Hematopoietic multipotent progenitor cell treated with erythropoietin and hydrocortisone succinate and interleukin-3 and kit ligand, for 15 days (in vitro differentiated cells): ENCODE data around the gene FAM234A.

Source experiments
- DNase-seq: peaks from one replicate; pipeline ENCODE4 v3.0.0-alpha.2; 2015; ENCODE audit warnings: low spot score

The FAM234A gene

DNA sequence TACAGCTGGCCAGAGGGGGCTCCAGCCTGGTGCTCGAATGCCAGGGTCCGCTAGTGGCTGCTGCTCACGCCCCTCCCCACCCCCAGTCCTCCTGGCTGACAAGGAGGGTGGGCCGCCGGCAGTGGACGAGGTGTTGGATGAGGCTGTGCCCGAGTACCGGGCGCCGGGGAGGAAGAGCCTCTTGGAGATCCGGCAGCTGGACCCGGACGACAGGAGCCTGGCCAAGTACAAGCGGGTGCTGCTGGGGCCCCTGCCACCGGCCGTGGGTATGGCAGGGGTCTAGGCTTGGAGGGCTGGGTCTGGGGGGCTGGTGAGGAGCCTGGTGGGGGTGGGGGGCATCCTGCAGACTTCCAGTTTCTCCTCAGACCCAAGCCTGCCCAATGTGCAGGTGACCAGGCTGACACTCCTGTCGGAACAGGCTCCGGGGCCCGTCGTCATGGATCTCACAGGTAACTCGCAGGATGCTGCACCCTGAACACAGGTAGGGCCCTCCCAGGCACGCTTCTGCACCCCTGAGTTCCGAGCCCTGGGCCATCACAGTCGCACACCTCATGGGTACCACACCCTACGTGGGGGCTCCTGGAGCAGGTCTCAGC, 47.1 kb downstream of the FAM234A start:
- DNase-seq = no peak

DNA sequence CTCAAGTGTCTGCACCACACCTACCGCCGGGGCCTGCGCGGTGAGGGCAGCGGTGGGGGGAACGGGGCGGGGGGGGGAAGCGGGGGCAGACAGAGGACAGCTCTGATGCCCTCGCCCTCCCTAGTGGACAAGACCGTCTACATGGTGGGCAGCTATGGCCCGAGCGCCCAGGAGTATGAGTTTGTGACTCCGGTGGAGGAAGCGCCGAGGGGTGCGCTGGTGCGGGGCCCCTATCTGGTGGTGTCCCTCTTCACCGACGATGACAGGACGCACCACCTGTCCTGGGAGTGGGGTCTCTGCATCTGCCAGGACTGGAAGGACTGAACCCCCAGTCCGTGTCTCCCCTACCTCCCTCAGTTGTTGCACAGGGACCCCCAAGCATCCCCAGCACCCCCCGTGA, 47.9 kb downstream of the FAM234A start:
- DNase-seq = no peak

DNA sequence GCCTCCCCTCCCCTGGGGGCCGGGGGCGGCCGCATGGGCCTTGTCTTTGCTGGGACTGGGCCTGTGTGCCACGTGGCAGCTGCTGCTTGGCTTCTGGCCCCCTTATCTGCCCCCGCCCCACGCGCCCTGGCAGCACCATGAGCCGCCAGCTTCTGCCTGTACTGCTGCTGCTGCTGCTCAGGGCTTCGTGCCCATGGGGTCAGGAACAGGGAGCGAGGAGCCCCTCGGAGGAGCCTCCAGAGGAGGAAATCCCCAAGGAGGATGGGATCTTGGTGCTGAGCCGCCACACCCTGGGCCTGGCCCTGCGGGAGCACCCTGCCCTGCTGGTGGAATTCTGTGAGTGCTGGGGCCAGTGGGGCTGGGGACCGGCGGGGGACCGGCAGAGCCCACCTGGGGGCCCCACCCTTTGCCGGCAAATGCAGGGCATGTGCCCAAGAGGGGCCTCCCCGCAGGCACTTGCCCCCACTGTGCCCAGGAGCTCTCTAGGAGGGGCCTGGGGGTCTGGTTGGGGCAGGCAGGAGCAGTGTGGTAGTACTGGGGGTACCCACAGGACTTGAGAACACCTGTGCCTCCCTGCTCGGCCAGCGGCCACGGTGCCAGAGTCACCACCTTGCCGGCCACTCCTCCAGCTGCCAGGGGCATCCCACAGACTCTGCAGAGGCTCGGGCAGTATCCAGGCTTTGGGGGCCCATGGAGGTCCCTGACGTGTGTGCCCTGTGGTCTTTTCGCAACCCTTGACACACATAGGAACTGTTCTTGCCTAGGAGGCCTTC, 48.6 kb downstream of the FAM234A start, which contains the start of gene PDIA2:
PDIA2 (plus strand) TSS at position 132 of the 773 bp plus-strand sequence; CDS start at position 138, 6 bp downstream.
- DNase-seq = no peak

DNA sequence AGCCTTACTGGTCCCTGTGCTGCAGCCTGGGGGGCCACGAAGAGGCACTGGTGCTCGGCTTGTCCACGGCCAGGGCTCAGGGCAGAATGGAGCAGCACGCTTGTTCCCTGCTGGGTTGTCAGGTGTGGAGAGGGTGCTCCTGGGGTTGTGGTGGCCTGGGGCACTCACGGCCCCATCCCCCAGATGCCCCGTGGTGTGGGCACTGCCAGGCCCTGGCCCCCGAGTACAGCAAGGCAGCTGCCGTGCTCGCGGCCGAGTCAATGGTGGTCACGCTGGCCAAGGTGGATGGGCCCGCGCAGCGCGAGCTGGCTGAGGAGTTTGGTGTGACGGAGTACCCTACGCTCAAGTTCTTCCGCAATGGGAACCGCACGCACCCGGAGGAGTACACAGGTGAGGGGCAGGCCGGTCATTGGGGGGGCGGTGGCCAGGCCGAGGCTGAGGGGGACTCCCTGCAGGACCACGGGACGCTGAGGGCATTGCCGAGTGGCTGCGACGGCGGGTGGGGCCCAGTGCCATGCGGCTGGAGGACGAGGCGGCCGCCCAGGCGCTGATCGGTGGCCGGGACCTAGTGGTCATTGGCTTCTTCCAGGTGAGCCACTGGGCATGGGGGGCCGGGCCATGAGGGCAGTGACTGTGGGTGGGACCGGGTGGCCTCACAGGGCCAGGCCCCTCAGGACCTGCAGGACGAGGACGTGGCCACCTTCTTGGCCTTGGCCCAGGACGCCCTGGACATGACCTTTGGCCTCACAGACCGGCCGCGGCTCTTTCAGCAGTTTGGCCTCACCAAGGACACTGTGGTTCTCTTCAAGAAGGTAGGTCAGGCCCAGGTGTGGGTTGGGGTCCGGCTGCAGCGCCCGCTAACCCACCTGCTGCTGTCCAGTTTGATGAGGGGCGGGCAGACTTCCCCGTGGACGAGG, 49.8 kb downstream of the FAM234A start:
- DNase-seq = no peak

DNA sequence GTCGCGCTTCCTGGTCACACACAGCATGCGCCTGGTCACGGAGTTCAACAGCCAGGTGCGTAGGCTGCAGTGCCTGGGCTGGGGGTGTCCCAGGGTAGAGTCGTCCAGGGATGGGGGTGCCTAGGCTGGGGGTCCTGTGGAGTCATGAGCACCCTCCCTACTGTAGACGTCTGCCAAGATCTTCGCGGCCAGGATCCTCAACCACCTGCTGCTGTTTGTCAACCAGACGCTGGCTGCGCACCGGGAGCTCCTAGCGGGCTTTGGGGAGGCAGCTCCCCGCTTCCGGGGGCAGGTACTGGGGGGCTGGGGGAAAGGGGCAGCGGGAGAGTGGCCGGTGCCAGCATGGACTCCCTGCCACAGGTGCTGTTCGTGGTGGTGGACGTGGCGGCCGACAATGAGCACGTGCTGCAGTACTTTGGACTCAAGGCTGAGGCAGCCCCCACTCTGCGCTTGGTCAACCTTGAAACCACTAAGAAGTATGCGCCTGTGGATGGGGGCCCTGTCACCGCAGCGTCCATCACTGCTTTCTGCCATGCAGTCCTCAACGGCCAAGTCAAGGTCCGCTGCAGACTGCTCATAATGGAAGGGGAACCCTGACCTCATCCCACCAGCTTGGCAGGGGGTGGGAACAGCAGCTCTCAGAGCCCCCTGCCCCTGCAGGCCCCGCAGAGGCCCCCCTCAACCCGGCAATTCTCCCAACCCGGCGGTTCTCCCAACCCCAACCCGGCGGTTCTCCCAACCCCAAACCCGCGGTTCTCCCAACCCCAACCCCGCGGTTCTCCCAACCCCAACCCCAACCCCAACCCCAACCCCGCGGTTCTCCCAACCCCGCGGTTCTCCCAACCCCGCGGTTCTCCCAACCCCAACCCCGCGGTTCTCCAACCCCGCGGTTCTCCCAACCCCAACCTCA, 50.8 kb downstream of the FAM234A start:
- DNase-seq = no peak

DNA sequence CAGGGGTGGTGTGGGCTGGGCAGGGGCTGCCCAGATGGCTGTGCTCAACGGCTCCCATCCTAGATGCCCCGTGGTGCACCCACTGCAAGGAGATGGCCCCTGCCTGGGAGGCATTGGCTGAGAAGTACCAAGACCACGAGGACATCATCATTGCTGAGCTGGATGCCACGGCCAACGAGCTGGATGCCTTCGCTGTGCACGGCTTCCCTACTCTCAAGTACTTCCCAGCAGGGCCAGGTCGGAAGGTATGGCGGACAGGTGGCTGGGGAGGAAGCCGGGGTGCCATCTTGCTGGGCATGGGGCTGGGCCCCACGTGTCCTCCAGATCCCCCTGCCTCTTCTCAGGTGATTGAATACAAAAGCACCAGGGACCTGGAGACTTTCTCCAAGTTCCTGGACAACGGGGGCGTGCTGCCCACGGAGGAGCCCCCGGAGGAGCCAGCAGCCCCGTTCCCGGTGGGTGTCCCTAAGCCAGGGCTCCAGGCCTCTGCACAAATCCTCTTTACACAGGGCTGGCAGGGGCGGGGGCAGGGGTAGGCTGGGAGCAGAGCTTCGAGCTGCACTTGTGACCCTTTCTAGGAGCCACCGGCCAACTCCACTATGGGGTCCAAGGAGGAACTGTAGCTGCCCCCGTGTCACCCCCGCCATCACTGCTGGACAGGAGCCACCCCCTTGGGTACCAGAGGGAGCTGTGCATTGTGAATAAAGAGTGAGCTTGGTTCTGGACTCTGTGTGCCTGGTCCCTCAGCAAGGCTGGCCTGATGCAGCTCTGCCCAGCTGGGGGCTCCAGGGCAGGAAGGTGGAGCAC, 52.1 kb downstream of the FAM234A start:
- no peak for DNase-seq

DNA sequence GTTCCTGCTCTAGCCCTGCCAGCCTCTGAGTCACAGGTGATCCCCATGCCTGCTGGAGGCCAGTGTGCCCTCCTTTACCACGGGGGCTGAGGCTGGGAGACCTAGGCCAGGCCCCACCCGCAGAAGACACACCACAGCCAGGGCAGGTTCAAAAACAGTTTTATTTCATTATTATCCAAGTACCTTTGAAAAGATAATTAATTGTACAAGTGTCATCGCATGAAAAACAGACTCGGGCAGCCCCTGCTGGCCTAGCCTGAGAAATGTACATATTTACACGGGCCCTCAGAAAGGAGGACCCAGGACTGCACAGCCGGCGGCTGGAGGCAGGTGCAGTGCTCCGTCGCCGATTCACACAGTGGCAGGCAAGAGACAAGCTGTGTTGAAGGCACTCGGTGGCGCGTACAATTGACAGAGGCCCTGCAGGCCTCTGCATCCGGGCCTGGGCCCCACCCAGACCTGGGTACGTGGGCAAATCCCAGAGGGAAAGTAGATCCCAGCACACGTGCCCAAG, 52.7 kb downstream of the FAM234A start:
- DNase-seq = no peak

DNA sequence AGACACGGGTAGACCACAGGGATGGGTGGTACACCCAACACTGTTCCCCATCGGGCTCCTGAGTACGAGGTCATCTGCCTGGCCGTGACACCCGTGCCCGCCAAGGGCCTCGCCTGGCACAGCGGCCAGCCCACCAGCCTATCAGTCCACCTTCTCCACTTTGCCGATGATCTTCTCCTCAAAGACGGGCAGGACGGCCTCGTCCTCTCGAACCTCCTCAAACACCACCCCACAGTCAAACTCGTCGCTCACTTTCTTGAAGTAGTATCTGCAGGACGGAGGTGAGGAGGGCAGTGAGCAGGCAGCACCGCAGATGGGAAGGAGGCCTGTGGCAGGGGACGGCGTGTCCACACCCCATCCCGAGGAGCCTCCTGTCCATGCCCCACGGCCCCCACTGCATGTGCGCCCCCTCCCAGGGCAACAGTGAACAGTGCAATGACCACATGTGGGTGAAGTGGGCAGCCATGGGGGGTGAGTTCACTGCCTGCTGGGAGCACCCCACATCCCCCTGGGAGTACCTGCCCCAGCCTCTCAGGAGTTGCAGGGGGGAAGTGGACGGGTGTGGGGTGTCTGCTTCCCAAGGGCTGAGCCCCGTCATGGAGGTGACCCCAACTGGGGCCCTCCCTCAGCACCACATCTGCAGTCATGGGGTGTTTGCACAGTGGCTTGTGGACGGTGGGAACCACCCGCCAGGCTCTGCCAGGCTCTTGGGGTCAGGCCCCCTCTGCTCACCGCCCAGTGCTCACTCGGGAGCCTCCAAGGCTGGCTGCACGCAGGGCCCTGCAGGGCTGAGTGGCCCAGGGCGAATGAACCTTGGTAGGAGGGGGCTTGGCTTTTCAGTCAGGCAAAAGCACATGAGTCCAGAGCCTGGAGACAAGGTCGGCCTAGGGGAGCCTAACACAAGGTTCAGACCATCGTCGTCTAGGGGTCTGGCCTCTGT, 53.6 kb downstream of the FAM234A start:
- no peak for DNase-seq

DNA sequence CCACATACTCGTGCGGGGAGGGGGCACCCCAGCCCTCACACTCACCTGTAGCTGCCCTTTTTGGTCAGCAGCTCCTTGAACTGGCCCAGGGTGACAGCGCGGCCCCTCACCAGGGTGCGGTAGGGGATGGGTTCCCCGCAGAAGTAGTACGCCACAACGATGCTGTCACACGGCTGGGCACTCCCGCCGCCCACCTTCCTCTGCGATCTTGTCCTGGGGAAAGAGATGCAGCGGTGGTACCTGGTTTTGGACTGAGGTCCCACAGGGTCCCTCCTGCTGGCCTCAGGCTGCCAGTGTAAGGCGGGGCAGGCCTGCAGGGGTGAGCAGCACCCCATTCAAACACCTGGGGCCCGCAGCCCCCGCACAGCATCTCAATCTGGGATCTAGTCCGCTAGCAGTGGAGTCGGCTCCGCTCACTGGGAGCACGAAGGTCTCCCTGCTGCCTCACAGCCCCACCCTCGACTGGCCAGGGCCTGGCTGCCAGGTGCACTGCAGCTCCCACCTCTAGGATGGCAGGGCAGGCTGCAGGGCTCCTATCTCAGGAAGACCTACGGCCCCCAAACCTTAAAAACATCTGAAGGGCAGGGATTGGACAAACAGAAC, 54.9 kb downstream of the FAM234A start:
- no peak for DNase-seq

DNA sequence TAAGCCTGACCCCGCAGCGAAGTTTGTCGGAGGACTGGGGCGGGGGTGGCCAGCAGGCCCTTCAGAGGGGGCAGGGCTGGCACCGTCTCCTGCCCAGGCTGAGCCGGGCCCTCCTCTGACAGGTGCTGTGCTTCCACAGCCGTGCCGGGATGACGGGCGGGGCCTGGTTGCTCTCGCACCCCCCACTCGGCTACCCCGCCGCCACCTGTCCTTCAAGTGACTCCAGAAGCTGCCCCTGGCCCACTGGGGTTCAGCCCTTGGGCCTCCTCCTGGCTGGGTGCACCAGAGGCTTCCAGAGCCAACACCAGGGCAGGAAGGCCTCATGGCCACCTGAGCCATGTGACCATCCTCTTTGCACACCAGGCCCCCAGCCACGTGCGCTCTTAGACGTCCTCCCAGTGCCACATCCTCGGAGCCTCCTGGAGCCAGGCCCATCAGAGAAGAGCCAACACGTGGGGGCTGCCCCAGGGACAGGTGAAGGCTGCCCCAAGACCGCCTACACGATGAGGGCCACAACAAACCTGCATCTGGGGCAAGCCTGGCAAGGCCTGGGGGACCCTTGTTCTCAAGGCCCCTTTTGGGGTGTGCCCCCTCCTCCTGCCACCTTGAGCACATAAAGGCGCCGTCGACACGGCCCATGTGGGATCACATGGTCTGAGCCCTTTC, 55.5 kb downstream of the FAM234A start:
- DNase-seq = no peak

DNA sequence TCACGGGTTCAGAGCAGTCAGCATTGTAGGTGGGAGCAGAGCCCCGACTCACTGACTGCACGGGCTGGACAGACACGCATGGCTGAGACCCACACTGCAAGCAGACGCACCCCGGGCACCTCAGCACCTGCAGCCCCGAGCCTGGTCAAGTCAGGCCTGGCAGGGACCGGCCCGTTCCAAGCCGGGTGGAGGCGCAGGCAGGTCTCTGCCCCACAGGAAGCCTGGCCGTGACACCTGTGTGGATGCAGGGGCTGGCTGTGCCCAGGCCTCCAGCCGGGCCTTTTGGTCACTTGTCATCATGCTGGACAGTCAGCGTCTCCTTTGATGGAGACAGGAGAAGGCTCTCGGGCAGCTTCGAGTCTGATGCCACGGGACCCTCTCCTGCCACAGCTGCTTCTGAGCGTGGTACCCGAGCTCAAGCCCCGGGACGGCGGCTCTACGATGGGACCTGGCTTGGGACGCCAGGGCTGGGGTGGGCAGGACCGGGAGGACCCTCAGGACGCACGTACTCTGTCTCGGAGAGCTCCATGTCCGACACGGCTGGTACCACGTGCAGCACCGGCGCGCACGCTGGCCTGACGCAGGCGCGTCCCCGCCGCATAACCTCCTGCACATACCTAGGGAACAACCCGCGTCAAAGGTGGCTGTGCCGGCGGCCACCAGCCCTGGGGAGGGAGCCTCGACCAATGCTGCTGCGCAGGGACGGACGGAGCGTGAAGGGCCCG, 56.2 kb downstream of the FAM234A start:
- no peak for DNase-seq

DNA sequence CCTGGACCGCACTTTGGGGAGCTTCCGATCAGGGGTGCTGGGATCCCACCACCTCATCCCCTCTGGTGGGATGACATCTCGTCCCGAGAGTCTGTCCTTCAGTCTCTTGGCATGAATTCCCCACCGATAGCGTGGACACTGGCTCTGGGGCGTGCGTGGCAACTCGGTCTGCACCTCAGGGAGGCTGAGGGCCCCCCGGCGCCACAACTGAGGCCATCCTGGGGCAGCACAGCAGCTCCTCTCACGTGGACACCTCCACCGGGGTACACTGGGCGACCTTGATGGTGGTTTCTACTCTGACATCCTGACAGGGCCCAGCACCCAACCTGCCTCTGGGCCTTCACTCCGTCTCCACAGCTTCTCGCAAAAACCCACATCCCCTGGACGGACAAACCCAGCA, 56.9 kb downstream of the FAM234A start:
- DNase-seq = no peak

DNA sequence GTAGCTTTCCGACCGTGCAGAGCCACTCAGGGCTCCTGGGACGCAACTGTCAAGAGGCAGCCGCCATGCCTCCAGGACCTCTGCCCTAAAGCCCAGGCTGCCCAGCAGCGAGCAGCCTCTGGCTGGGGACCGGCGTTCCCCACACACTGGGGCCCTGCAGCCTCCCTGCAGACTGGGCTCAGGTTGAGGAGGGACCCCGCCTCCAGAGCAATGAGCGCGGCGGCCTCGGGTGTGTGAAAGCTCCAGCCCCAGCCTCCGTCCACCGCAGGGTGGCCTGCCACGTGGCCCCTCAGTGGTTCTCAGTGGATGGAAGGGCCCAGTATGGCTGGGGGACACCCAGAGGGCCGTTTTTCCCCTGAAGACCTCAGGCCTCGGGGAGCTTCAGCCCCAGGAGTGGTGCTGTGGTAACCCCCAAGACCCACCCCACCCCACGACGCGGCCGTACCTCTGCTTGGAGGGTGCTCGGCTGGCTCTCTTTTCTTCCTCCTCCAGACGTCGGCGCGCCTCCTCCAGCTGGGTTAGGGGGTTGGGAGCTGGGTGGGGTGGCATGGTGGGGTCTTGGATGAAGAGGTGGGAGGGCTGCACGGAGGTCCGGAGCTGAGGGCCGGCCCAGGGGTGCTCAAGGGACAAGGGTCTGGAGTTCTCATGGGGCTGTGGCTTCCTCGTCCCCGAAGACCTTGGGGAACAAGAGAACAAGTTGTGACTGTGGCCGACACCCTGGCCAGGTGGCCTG, 58.6 kb downstream of the FAM234A start:
- DNase-seq = no peak

DNA sequence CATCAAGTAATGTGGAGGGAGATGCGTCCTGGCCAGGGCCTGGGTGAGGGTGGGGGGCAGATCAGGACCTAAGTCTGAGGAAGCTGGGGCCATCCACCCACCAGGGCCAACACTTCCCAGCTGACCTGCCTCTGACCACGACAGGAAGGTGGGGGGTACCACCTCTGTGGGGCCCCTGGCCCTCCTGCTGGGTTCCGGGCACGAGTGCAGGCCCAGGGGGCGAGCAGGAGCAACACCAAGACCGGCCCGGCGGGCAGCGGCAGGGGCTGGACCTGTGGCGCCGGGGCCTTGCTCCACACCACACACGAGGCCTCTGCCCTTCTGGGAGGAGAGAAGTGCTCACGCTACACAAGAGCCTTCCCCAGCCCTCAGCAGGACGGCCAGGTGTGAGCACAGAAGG, 61.7 kb downstream of the FAM234A start:
- DNase-seq = no peak

DNA sequence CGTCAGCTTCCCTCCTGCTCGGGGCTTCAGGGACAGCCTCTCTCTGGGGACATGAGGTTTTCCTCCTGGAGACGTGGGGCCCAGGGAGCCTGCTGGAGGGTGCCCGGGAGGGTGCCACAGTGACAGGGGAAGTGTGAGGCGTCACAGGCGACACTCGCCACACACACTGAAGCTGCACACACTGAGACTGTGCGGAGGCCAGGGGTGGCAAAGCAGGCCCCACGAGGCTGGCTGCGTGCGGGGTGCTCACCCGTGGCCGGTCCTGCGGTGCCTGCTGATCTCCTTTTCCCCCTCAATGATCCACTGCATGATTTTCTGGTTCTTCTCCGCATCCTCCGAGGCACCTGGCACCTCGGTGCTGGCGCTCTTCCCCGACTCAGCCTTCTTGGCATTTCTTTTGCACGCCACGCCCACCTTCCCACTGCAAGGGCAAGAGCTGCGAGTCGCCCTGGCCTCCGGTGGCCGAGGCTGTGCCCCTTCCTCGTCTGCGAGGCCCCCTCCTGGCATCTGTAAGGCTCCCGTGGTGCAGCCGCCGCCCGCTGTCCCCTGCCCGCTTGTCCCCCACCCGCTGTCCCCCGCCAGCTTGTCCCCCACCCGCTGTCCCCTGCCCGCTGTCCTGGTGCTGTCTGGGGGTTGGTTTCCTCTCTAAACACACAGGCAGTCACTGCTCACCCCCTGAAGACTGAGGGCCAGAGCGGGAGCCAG, 62.3 kb downstream of the FAM234A start:
- DNase-seq = no peak

DNA sequence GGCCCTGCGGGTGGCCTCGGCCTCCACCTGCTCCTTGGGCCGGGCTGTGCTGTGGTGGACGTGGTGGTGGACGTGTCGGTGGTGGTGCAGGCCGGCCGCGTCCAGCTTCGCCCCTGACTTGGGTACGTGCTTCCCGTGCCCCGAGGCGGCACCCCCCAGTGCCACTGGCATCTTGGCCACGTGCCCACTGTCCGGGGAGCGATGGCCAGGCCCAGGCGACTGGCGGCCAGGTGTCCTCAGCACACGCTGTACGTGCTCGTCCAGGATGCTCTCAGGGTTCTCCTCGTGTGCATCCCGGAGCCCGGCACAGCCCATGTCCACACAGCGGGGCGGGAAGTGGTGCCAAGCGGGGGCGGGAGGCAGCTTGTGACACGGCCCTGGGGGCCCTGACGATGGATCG, 63.2 kb downstream of the FAM234A start:
- DNase-seq = no peak
